Tibial nerve (tissue), 3 donors: ENCODE measurements around the gene PALS2.

Source experiments
- CTCF ChIP-seq, 5 experiments: fragments of 200-600 bp in 3 of 5; fragments of 450-650 bp in 2 of 5; sonication (generic) in 3 of 5; IDR thresholded peaks; one replicate each; pipeline ENCODE4 v1.5.1; 2016 to 2019; ENCODE audit warnings: antibody characterized with exemption in 5 of 5, mild to moderate bottlenecking in 3 of 5, moderate library complexity in 2 of 5
- POLR2A ChIP-seq, 2 donors: fragments of 450-650 bp; IDR thresholded peaks; one replicate each; pipeline ENCODE4 v1.6.1; 2017; ENCODE audit warnings: antibody characterized with exemption in 2 of 2, mild to moderate bottlenecking in 2 of 2, moderate library complexity in 2 of 2

- TF ChIP-seq CTCF (IDR thresholded peaks at IDR 0.05) (no peak), POLR2A (IDR thresholded peaks at IDR 0.05) (no peak)
These were observed 12.5 kb upstream of the PALS2 start for GRCh38 chr7:24560772-24561171.
